Measurements from ENCODE around the gene AKR1C8.
"Not testable (repeated sequence)": the region's sequence is repeated elsewhere in the genome, so short reads cannot be mapped to it uniquely, and the experiment has no call there.

Gene AKR1C8

GRCh38 chr10:5168897-5169420 lies 16.0 kb downstream of the AKR1C8 start:
- no peak for DNase-seq (ENCODE audit: low read depth, low spot score)

GRCh38 chr10:5165738-5166137 lies 19.2 kb downstream of the AKR1C8 start:
- DNase-seq (ENCODE audit: low read depth, low spot score) = no peak

- no peak for DNase-seq (ENCODE audit: low read depth, low spot score)
These were observed 21.5 kb downstream of the AKR1C8 start for GRCh38 chr10:5163487-5163886.

GRCh38 chr10:5159126-5159525 lies 25.8 kb downstream of the AKR1C8 start:
- no peak for DNase-seq (ENCODE audit: low read depth, low spot score)

- DNase-seq (ENCODE audit: low read depth, low spot score) = no peak
These were observed 27.4 kb downstream of the AKR1C8 start for GRCh38 chr10:5157501-5157900.

- DNase-seq (ENCODE audit: low read depth, low spot score) = no peak
These were observed 29.0 kb downstream of the AKR1C8 start for GRCh38 chr10:5155951-5156350.

- DNase-seq (ENCODE audit: low read depth, low spot score) = no peak
These were observed 33.9 kb downstream of the AKR1C8 start for GRCh38 chr10:5151076-5151475.

GRCh38 chr10:5148678-5149032 lies 36.3 kb downstream of the AKR1C8 start:
- no peak for DNase-seq (ENCODE audit: low read depth, low spot score)

GRCh38 chr10:5147981-5148677 lies 36.8 kb downstream of the AKR1C8 start:
- DNase-seq (ENCODE audit: low read depth, low spot score) = no peak

GRCh38 chr10:5147255-5147980 lies 37.5 kb downstream of the AKR1C8 start:
- DNase-seq (ENCODE audit: low read depth, low spot score) = no peak

GRCh38 chr10:5146920-5147254 lies 38.1 kb downstream of the AKR1C8 start:
- DNase-seq (ENCODE audit: low read depth, low spot score) = no peak

- DNase-seq (ENCODE audit: low read depth, low spot score) = no peak
These were observed 41.8 kb downstream of the AKR1C8 start for GRCh38 chr10:5143137-5143536.

- DNase-seq (ENCODE audit: low read depth, low spot score) = no peak
These were observed 42.8 kb downstream of the AKR1C8 start for GRCh38 chr10:5142199-5142598.

GRCh38 chr10:5137699-5138098 lies 47.3 kb downstream of the AKR1C8 start:
- not testable (repeated sequence) for DNase-seq (ENCODE audit: low read depth, low spot score)

- no peak for DNase-seq (ENCODE audit: low read depth, low spot score)
These were observed 48.4 kb downstream of the AKR1C8 start for GRCh38 chr10:5136468-5137087.

- DNase-seq (ENCODE audit: low read depth, low spot score) = no peak
These were observed 49.4 kb downstream of the AKR1C8 start for GRCh38 chr10:5135581-5135980.

GRCh38 chr10:5125315-5126044 lies 59.5 kb downstream of the AKR1C8 start:
- no peak for DNase-seq (ENCODE audit: low read depth, low spot score)

GRCh38 chr10:5123886-5124285 lies 61.1 kb downstream of the AKR1C8 start:
- DNase-seq (ENCODE audit: low read depth, low spot score) = no peak

GRCh38 chr10:5119997-5120396 lies 65.0 kb downstream of the AKR1C8 start:
- DNase-seq (ENCODE audit: low read depth, low spot score) = not testable (repeated sequence)

- no peak for DNase-seq (ENCODE audit: low read depth, low spot score)
These were observed 67.9 kb downstream of the AKR1C8 start for GRCh38 chr10:5117026-5117425.

- DNase-seq (ENCODE audit: low read depth, low spot score) = no peak
These were observed 68.3 kb downstream of the AKR1C8 start for GRCh38 chr10:5116621-5117020.

- not testable (repeated sequence) for DNase-seq (ENCODE audit: low read depth, low spot score)
These were observed 75.1 kb downstream of the AKR1C8 start for GRCh38 chr10:5109861-5110260.
